Astrocyte of the spinal cord (primary cell): ENCODE measurements around the gene NPR3.

Experiments
- DNase-seq: peaks from one replicate; pipeline ENCODE4 v3.0.0; 2011; ENCODE audit warnings: low read depth, low spot score
- H3K4me3 ChIP-seq: 2 replicates; pipeline ENCODE4 v1.5.1; 2011; ENCODE audit warnings: low read depth, mild to moderate bottlenecking, low read length, moderate library complexity
- CTCF ChIP-seq: IDR thresholded peaks from 2 replicates; pipeline ENCODE4 v1.5.1; 2012; ENCODE audit warnings: low read depth, mild to moderate bottlenecking, low read length, inconsistent platforms
- in situ Hi-C: cut with HindIII; loops from 2 replicates; pipeline ENCODE4 v1.10.0; 2017; ENCODE audit warnings: low sequenced_read_pairs

Gene NPR3

GRCh38 chr5:32711362-32711680 lies 200 bp downstream of the NPR3 start:
- DNase-seq = peak; percentile 33
- TF ChIP-seq CTCF = no peak
- peak overlapping the region; percentile 70 for H3K4me3 ChIP-seq
- in situ Hi-C loops = no loop called here

DNA sequence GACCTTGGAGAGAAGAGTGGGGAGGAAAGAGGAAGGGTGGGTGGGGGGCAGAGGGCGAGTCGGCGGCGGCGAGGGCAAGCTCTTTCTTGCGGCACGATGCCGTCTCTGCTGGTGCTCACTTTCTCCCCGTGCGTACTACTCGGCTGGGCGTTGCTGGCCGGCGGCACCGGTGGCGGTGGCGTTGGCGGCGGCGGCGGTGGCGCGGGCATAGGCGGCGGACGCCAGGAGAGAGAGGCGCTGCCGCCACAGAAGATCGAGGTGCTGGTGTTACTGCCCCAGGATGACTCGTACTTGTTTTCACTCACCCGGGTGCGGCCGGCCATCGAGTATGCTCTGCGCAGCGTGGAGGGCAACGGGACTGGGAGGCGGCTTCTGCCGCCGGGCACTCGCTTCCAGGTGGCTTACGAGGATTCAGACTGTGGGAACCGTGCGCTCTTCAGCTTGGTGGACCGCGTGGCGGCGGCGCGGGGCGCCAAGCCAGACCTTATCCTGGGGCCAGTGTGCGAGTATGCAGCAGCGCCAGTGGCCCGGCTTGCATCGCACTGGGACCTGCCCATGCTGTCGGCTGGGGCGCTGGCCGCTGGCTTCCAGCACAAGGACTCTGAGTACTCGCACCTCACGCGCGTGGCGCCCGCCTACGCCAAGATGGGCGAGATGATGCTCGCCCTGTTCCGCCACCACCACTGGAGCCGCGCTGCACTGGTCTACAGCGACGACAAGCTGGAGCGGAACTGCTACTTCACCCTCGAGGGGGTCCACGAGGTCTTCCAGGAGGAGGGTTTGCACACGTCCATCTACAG lies 760 bp downstream of the NPR3 start:
- H3K4me3 ChIP-seq = peak overlapping the region; percentile 70
- DNase-seq = peak; percentile 43
- in situ Hi-C loops = no loop called here
- no peak for TF ChIP-seq CTCF

DNA sequence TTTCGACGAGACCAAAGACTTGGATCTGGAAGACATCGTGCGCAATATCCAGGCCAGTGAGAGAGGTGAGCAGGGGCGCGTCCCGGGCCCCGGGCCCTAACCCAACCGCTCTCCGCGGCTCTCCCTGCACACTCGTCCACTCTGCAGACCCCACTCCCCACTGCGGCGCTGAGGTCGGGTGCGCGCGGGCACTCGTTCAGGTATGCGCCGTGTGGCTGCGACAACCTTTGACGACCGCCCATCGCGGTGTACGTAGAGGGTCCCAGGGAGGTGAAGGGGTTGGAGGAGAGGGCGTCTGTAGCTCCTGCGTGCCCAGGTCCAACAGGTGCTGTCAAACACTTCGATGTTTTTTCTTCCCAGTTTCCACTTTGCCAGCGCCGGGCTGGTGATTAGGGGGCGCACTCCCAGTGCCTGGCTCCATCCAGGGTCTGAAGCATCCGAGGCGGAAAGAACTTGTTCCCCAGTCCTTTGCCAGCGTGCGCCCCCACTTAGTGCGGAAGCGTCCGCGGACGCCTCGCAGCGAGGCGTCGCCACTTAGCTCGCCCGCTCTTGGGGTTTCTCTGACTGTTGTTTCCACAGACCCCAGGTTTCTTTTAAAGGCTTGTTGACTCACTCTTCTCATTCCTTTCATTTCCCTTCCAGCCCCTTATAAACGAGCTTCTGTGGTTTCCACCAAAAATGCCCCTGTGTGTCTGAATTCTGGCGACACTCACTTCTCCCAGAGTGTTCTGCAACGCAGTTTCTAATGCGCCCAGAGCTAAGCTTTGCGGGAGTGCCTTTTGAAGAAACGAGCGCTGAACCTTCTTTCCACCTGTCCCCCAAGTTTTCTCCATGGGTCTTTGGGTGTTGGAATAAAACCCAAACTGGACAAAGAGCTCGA lies 1.6 kb downstream of the NPR3 start:
- H3K4me3 ChIP-seq = peak overlapping the region; percentile 70
- in situ Hi-C loops = no loop called here
- TF ChIP-seq CTCF = peak; percentile 43
- peak; percentile 19 for DNase-seq

- no peak for TF ChIP-seq CTCF
- in situ Hi-C loops = no loop called here
- DNase-seq = peak; percentile 6
- H3K4me3 ChIP-seq = peak overlapping the region; percentile 70
These were observed 2.2 kb downstream of the NPR3 start for GRCh38 chr5:32713361-32713769.

GRCh38 chr5:32713770-32714381 lies 2.8 kb downstream of the NPR3 start:
- peak overlapping the region; percentile 70 for H3K4me3 ChIP-seq
- peak; percentile 22 for DNase-seq
- in situ Hi-C loops = no loop called here
- TF ChIP-seq CTCF = no peak

- H3K4me3 ChIP-seq = no peak overlapping the region
- DNase-seq = peak; percentile 12
- in situ Hi-C loops = no loop called here
- TF ChIP-seq CTCF = no peak
These were observed 3.7 kb downstream of the NPR3 start for GRCh38 chr5:32714836-32715235.
